SK-N-SH (cell line): ENCODE data around the gene FBN1. TPM values are rescaled to one million over a fixed set of nuclear protein-coding genes. Genes with fewer than 3 reads are reported as not detected.

ENCODE experiments used
- CTCF ChIA-PET: fragments of 300-600, 350-600 bp; formaldehyde crosslinking; extraction: SDS; loops from one replicate; lab custom pipeline; 2021; lab: Yijun Ruan, JAX
- POLR2A ChIA-PET: fragments of 350-600 bp; sonication (Branson Sonifier 250); formaldehyde crosslinking; extraction: SDS; loops from one replicate; lab custom pipeline; 2020; ENCODE audit warnings: antibody characterized with exemption, inconsistent platforms; lab: Yijun Ruan, JAX
- DNase-seq: peaks from one replicate; pipeline ENCODE4 v3.0.0; 2012
- H2AFZ ChIP-seq: fragments of 200-600 bp; sonication (generic); 2 replicates; pipeline ENCODE4 v1.8.1; 2016; ENCODE audit warnings: antibody characterized with exemption, mild to moderate bottlenecking, low read depth
- H3F3A ChIP-seq: fragments of 200-600 bp; sonication (generic); replicated peaks from 2 replicates; pipeline ENCODE3; 2016; ENCODE audit warnings: antibody characterized with exemption, mild to moderate bottlenecking; ENCODE audit not compliant: insufficient read depth
- H3K27ac ChIP-seq, 2 experiments: fragments of 200-500 bp in 1 of 2; fragments of 200-600 bp in 1 of 2; sonication (Bioruptor generic) in 1 of 2; sonication (generic), shearing (Covaris generic) in 1 of 2; 2 replicates each; pipeline versions ENCODE4 v1.5.1 to v1.6.1; 2014 to 2016; ENCODE audit warnings: low read depth in 2 of 2, inconsistent platforms in 1 of 2, low read length in 1 of 2, mild to moderate bottlenecking in 1 of 2, mixed read lengths in 1 of 2
- H3K27me3 ChIP-seq: fragments of 200-600 bp; sonication (generic), shearing (Covaris generic); 2 replicates; pipeline ENCODE4 v1.6.1; 2016; ENCODE audit warnings: mixed run types; ENCODE audit not compliant: insufficient read depth
- H3K36me3 ChIP-seq, 2 experiments: fragments of 200-500 bp in 1 of 2; fragments of 200-600 bp in 1 of 2; sonication (Bioruptor generic) in 1 of 2; sonication (generic) in 1 of 2; replicated peaks in 1 of 2; 2 replicates each; pipeline versions ENCODE3 to v1.5.1; 2014 to 2016; ENCODE audit warnings: low read length in 1 of 2, mild to moderate bottlenecking in 1 of 2; ENCODE audit not compliant: insufficient read depth in 2 of 2, control insufficient read depth in 1 of 2
- H3K4me1 ChIP-seq, 2 experiments: fragments of 200-500 bp in 1 of 2; fragments of 200-600 bp in 1 of 2; sonication (Bioruptor generic) in 1 of 2; sonication (generic), shearing (Covaris generic) in 1 of 2; 2 replicates each; pipeline versions ENCODE4 v1.5.1 to v1.6.1; 2014 to 2016; ENCODE audit warnings: low read depth in 1 of 2, low read length in 1 of 2, mixed run types in 1 of 2; ENCODE audit not compliant: insufficient read depth in 2 of 2, control insufficient read depth in 1 of 2
- H3K4me2 ChIP-seq: fragments of 200-600 bp; sonication (generic), shearing (Covaris generic); 2 replicates; pipeline ENCODE4 v1.6.1; 2017; ENCODE audit warnings: mixed run types
- H3K4me3 ChIP-seq, 2 experiments: fragments of 200-500 bp in 1 of 2; fragments of 200-600 bp in 1 of 2; sonication (Bioruptor generic) in 1 of 2; sonication (generic), shearing (Covaris generic) in 1 of 2; 2 replicates each; pipeline versions ENCODE4 v1.5.1 to v1.8.1; 2014 to 2016; ENCODE audit warnings: low read depth in 2 of 2, inconsistent platforms in 1 of 2, low read length in 1 of 2, mild to moderate bottlenecking in 1 of 2, mixed read lengths in 1 of 2, moderate library complexity in 1 of 2
- H3K79me2 ChIP-seq: fragments of 200-600 bp; sonication (generic); 2 replicates; pipeline ENCODE4 v1.8.1; 2017; ENCODE audit warnings: mild to moderate bottlenecking; ENCODE audit not compliant: insufficient read depth
- H3K9ac ChIP-seq: fragments of 200-600 bp; sonication (generic); 2 replicates; pipeline ENCODE4 v1.6.1; 2017; ENCODE audit warnings: mixed run types
- H3K9me2 ChIP-seq: fragments of 200-600 bp; sonication (generic); 2 replicates; pipeline ENCODE4 v1.6.1; 2017; ENCODE audit warnings: mixed run types
- H3K9me3 ChIP-seq: fragments of 200-600 bp; sonication (generic); 2 replicates; pipeline ENCODE4 v1.6.1; 2017; ENCODE audit warnings: mixed run types, mild to moderate bottlenecking, moderate library complexity
- H4K20me1 ChIP-seq: fragments of 200-600 bp; sonication (generic); 2 replicates; pipeline ENCODE4 v1.6.1; 2017; ENCODE audit warnings: mild to moderate bottlenecking, mixed run types; ENCODE audit not compliant: insufficient read depth
- GATA2 ChIP-seq: sonication (generic); formaldehyde crosslinking; IDR thresholded peaks from 2 replicates; pipeline ENCODE4 v1.5.0; 2020; ENCODE audit warnings: mild to moderate bottlenecking, missing genetic modification reagents
- JUND ChIP-seq: IDR thresholded peaks from 2 replicates; pipeline ENCODE4 v1.4.0; 2012
- MEF2A ChIP-seq: IDR thresholded peaks from 2 replicates; pipeline ENCODE4 v1.4.0; 2012; ENCODE audit warnings: low read depth, borderline replicate concordance
- POLR2AphosphoS5 ChIP-seq: IDR thresholded peaks from 2 replicates; pipeline ENCODE4 v1.6.1; 2012; ENCODE audit warnings: low read depth, low read length
- RCOR1 ChIP-seq: fragments of 150-350 bp; IDR thresholded peaks from 2 replicates; pipeline ENCODE4 v1.6.1; 2017; ENCODE audit warnings: antibody characterized with exemption, low read length
- RXRA ChIP-seq: IDR thresholded peaks from 2 replicates; pipeline ENCODE4 v1.4.0; 2012; ENCODE audit warnings: low read depth, mild to moderate bottlenecking, borderline replicate concordance
- SMC3 ChIP-seq: IDR thresholded peaks from 2 replicates; pipeline ENCODE4 v1.6.1; 2012; ENCODE audit warnings: low read depth, low read length, improper control_type of control experiment
- TCF12 ChIP-seq: IDR thresholded peaks from 2 replicates; pipeline ENCODE4 v1.4.0; 2012
- TEAD4 ChIP-seq: IDR thresholded peaks from 2 replicates; pipeline ENCODE4 v1.4.0; 2012; ENCODE audit warnings: mild to moderate bottlenecking, borderline replicate concordance; ENCODE audit not compliant: insufficient read depth
- YY1 ChIP-seq: IDR thresholded peaks from 2 replicates; pipeline ENCODE4 v1.4.0; 2012; ENCODE audit warnings: low read depth, mild to moderate bottlenecking
- WGBS: methylation state at CpG from one replicate; pipeline ENCODE4 v1.1.6; 2017; ENCODE audit warnings: low lambda C conversion rate; 5-methylcytosine and 5-hydroxymethylcytosine counted together
- polyA plus RNA-seq, 3 experiments: library from polyadenylated mRNA; depleted of rRNA; stranded (reverse); fragments of >200 nt; gene quantifications; 2 replicates each; pipeline ENCODE4 v1.2.3, GENCODE V29; 2012
- TF ChIP-seq, protein P1 (sequence below): IDR thresholded peaks from 2 replicates; pipeline ENCODE4 v1.6.1; 2012; ENCODE audit warnings: mild to moderate bottlenecking, low read depth, low read length, moderate library complexity
- TF ChIP-seq, protein P2 (sequence below): IDR thresholded peaks from 2 replicates; pipeline ENCODE4; 2012
- TF ChIP-seq, protein P3 (sequence below): IDR thresholded peaks from 2 replicates; pipeline ENCODE4 v1.4.0; 2012; ENCODE audit warnings: low read depth, borderline replicate concordance
- TF ChIP-seq, protein P4 (sequence below): fragments of 150-350 bp; IDR thresholded peaks from 2 replicates; pipeline ENCODE4 v1.6.1; 2016; ENCODE audit warnings: mild to moderate bottlenecking, low read depth, low read length
- TF ChIP-seq, protein P5 (sequence below): fragments of 200-600 bp; sonication (generic); IDR thresholded peaks from 2 replicates; pipeline ENCODE4 v1.6.1; 2017; ENCODE audit warnings: antibody characterized with exemption, mild to moderate bottlenecking, moderate library complexity
- TF ChIP-seq, protein P6 (sequence below): IDR thresholded peaks from 2 replicates; pipeline ENCODE4 v1.4.0; 2012; ENCODE audit warnings: low read depth

Gene FBN1
- polyA plus RNA-seq, 1 of the 3 experiments (the other 2 are of a cell fraction), result 248 TPM

DNA sequence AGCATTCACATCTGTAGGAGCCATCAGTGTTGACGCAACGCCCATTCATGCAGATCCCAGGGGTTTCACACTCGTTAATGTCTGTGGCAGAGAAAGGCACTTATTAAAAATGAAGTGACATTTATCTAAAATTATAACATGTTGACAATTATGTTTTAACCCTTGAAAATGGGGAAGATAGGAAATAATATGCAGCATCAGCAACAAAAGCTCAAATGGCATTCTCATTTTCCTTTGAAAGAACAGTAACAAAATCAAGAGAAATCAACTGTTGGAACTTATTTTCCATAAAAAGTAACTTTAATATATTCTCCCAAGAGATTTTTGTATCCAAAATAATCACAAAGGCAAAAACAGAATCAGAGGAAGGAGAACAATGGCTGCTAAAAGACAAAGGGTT lies 140.4 kb downstream of the FBN1 start (continued):
- TF ChIP-seq, protein P1, sequence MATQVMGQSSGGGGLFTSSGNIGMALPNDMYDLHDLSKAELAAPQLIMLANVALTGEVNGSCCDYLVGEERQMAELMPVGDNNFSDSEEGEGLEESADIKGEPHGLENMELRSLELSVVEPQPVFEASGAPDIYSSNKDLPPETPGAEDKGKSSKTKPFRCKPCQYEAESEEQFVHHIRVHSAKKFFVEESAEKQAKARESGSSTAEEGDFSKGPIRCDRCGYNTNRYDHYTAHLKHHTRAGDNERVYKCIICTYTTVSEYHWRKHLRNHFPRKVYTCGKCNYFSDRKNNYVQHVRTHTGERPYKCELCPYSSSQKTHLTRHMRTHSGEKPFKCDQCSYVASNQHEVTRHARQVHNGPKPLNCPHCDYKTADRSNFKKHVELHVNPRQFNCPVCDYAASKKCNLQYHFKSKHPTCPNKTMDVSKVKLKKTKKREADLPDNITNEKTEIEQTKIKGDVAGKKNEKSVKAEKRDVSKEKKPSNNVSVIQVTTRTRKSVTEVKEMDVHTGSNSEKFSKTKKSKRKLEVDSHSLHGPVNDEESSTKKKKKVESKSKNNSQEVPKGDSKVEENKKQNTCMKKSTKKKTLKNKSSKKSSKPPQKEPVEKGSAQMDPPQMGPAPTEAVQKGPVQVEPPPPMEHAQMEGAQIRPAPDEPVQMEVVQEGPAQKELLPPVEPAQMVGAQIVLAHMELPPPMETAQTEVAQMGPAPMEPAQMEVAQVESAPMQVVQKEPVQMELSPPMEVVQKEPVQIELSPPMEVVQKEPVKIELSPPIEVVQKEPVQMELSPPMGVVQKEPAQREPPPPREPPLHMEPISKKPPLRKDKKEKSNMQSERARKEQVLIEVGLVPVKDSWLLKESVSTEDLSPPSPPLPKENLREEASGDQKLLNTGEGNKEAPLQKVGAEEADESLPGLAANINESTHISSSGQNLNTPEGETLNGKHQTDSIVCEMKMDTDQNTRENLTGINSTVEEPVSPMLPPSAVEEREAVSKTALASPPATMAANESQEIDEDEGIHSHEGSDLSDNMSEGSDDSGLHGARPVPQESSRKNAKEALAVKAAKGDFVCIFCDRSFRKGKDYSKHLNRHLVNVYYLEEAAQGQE, result no peak
- TF ChIP-seq MEF2A (no peak), TEAD4 (no peak), TCF12 (no peak), RXRA (no peak)
- TF ChIP-seq, protein P2, sequence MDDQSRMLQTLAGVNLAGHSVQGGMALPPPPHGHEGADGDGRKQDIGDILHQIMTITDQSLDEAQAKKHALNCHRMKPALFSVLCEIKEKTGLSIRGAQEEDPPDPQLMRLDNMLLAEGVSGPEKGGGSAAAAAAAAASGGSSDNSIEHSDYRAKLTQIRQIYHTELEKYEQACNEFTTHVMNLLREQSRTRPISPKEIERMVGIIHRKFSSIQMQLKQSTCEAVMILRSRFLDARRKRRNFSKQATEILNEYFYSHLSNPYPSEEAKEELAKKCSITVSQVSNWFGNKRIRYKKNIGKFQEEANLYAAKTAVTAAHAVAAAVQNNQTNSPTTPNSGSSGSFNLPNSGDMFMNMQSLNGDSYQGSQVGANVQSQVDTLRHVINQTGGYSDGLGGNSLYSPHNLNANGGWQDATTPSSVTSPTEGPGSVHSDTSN, result no peak
- TF ChIP-seq, protein P3, sequence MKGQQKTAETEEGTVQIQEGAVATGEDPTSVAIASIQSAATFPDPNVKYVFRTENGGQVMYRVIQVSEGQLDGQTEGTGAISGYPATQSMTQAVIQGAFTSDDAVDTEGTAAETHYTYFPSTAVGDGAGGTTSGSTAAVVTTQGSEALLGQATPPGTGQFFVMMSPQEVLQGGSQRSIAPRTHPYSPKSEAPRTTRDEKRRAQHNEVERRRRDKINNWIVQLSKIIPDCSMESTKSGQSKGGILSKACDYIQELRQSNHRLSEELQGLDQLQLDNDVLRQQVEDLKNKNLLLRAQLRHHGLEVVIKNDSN, result no peak
- TF ChIP-seq, protein P4, sequence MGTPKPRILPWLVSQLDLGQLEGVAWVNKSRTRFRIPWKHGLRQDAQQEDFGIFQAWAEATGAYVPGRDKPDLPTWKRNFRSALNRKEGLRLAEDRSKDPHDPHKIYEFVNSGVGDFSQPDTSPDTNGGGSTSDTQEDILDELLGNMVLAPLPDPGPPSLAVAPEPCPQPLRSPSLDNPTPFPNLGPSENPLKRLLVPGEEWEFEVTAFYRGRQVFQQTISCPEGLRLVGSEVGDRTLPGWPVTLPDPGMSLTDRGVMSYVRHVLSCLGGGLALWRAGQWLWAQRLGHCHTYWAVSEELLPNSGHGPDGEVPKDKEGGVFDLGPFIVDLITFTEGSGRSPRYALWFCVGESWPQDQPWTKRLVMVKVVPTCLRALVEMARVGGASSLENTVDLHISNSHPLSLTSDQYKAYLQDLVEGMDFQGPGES, result no peak

DNA sequence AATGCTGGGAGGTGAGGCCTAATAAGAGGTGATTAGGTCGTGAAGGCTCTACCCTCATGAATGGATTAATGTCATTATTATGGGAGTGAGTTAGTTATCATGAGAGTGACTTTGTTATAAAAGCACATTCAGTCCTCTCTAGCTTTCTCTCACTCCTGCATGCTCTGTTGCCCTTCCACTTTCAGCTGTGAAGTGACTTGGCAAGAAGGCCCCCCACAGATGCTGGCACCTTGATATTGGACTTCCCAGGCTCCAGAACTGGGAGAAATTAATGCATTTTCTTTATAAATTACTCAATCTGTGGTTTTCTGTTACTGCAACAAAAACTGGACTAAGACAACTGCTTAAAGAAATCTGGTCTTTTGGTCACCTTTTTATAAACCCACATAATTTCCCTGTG lies 144.3 kb downstream of the FBN1 start:
- CTCF ChIA-PET, result interaction anchor here (0.8 to 1.9 kb wide), 2 partner anchors 8 to 22 kb away, joined by 3 to 5 read pairs; no protein-coding TSS in a partner anchor
- Histone ChIP-seq H3K36me3 (peaks cover 83 to 95% of the 10 kb centered on the region in 2 experiments), H3K27ac (no peak overlapping the region), H3K79me2 (peaks cover 11% of the 10 kb centered on the region), H3F3A (peaks cover 60% of the 10 kb centered on the region), H4K20me1 (no peaks in the 10 kb centered on the region)
- 75% methylated on average over 1 of the region's 1 CpG for WGBS
- DNase-seq, result no peak
- TF ChIP-seq YY1 (no peak), POLR2AphosphoS5 (no peak), JUND (no peak), RCOR1 (no peak), RXRA (no peak), SMC3 (no peak), GATA2 (CRISPR knock-in tag) (no peak), MEF2A (no peak)
- TF ChIP-seq, protein P5, sequence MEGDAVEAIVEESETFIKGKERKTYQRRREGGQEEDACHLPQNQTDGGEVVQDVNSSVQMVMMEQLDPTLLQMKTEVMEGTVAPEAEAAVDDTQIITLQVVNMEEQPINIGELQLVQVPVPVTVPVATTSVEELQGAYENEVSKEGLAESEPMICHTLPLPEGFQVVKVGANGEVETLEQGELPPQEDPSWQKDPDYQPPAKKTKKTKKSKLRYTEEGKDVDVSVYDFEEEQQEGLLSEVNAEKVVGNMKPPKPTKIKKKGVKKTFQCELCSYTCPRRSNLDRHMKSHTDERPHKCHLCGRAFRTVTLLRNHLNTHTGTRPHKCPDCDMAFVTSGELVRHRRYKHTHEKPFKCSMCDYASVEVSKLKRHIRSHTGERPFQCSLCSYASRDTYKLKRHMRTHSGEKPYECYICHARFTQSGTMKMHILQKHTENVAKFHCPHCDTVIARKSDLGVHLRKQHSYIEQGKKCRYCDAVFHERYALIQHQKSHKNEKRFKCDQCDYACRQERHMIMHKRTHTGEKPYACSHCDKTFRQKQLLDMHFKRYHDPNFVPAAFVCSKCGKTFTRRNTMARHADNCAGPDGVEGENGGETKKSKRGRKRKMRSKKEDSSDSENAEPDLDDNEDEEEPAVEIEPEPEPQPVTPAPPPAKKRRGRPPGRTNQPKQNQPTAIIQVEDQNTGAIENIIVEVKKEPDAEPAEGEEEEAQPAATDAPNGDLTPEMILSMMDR, result no peak
- TF ChIP-seq, protein P6, sequence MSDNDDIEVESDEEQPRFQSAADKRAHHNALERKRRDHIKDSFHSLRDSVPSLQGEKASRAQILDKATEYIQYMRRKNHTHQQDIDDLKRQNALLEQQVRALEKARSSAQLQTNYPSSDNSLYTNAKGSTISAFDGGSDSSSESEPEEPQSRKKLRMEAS, result no peak
- TF ChIP-seq, all 33 proteins: peak for 0
- no peak overlapping the region for H3K4me2 ChIP-seq
- H3K4me1 ChIP-seq, result peaks cover 0 to 3% of the 10 kb centered on the region in 2 experiments; a peak in 2 of 4 replicates
- no peak overlapping the region for H2AFZ ChIP-seq
- H3K9me2 ChIP-seq, result no peaks in the 10 kb centered on the region
- no peak overlapping the region for H3K4me3 ChIP-seq
- H3K27me3 ChIP-seq, result no peaks in the 10 kb centered on the region
- H3K9me3 ChIP-seq, result no peaks in the 10 kb centered on the region
- POLR2A ChIA-PET, result interaction anchor here (1.0 kb wide), 1 partner anchor 1854 kb away, joined by 3 read pairs; the partner anchor contains the start of gene GABPB1
- no peak overlapping the region for H3K9ac ChIP-seq
